GM12874 (cell line): ENCODE results near the gene GRB10.

ENCODE experiments used
- TF ChIP-seq, protein P1 (sequence below): IDR thresholded peaks from 2 replicates; pipeline ENCODE4 v1.5.1; 2011; ENCODE audit warnings: low read depth, mild to moderate bottlenecking, control low read depth, low read length, moderate library complexity; ENCODE audit not compliant: insufficient read depth

GRB10 gene

GRCh38 chr7:50671386-50671785 is 111.3 kb downstream of the GRB10 start:
- TF ChIP-seq, protein P1, sequence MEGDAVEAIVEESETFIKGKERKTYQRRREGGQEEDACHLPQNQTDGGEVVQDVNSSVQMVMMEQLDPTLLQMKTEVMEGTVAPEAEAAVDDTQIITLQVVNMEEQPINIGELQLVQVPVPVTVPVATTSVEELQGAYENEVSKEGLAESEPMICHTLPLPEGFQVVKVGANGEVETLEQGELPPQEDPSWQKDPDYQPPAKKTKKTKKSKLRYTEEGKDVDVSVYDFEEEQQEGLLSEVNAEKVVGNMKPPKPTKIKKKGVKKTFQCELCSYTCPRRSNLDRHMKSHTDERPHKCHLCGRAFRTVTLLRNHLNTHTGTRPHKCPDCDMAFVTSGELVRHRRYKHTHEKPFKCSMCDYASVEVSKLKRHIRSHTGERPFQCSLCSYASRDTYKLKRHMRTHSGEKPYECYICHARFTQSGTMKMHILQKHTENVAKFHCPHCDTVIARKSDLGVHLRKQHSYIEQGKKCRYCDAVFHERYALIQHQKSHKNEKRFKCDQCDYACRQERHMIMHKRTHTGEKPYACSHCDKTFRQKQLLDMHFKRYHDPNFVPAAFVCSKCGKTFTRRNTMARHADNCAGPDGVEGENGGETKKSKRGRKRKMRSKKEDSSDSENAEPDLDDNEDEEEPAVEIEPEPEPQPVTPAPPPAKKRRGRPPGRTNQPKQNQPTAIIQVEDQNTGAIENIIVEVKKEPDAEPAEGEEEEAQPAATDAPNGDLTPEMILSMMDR = no peak

GRCh38 chr7:50669890-50670289 is 112.8 kb downstream of the GRB10 start:
- TF ChIP-seq, protein P1 = no peak

GRCh38 chr7:50667789-50668226 is 114.9 kb downstream of the GRB10 start:
- TF ChIP-seq, protein P1 = no peak

DNA sequence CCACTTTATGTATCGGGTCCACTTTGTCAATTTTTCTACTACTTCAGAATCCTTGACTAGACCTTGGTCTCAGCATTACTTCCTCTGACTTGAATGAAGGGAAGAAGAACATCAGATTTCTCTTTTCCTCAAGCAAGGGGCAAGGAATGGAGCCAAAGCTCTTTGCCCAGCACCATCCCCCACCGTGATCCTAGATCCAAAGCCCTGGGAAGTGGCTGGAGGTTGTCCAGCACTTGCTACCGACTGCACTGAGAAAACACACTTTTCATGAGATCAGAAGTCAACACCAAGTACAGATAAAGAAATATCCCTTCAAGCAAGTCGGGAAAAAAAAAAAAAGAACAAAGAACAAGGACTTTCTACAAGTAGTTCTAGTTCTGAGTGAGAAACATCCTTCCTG is 115.4 kb downstream of the GRB10 start:
- TF ChIP-seq, protein P1 = no peak

GRCh38 chr7:50666124-50666496 is 116.6 kb downstream of the GRB10 start:
- TF ChIP-seq, protein P1 = no peak

DNA sequence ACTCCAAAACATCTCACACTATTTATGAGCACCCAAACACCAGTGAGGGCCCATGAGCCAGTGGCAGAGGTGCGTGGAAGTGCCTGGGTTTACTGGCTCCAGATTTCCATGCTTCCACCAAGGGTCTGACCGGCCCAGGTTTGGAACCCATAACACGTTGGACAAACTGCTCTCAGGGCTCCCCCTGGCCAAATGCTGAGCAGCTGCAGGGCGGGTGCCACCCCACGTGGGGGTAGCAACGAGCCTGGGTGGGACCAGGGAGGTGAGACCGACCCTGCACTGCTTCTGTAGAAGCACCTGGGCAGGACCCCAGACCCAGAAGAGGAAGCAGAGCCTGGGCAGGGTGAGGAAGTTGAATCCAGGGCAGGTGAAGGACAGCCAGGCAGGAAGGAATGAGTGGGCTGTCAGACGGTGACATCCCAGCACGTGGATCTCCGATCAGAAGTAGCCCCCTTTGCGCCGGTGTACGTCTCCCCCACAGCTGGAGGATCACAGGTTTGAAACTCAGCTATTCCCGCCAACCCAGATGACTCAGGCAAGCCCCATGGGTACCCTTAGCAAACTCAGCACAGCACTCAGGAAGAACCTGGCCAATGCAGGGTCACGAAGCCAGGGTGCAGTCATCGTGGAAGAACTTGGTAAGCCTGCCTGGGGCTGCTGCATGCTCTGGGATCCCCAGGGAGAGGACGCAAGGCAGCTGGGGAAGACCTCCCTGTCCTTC is 117.1 kb downstream of the GRB10 start:
- TF ChIP-seq, protein P1 = no peak

GRCh38 chr7:50664937-50665336 is 117.8 kb downstream of the GRB10 start:
- TF ChIP-seq, protein P1 = no peak
